Measurements from ENCODE around the gene PSME4.

Gene PSME4

DNA sequence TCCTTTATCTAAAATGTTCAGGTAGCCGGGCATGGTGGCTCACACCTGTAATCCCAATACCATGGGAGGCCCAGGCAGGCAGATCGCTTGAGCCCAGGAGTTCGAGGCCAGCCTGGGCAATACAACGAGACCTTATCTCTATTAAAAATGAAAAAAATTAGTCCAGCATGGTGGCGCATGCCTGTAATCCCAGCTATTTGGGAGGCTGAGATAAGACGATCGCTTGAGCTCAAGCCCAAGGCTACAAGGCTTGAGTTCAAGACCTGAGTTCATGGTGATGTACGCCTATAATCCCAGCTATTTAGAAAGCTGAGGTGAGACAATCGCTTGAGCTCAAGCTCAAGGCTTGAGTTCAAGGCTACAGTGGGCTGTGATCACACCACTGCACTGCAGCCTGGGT, 65.4 kb downstream of the PSME4 start:
- Histone ChIP-seq H2AFZ (ENCODE audit: low read depth, low read length) (no peak overlapping the region), H3K27ac (ENCODE audit: low read length) (no peak overlapping the region), H3K9ac (ENCODE audit: low read depth, low read length) (no peak overlapping the region), H3K36me3 (ENCODE audit: insufficient read depth, low read length) (peaks cover 94% of the 10 kb centered on the region), H3K4me3 (ENCODE audit: low read depth in 1 of 2, low read length in 2 of 2) (no peak overlapping the region), H3K4me2 (ENCODE audit: insufficient read depth, low read length) (no peak overlapping the region), H3K4me1 (ENCODE audit: insufficient read depth, low read length) (no peaks in the 10 kb centered on the region), H3K9me3 (ENCODE audit: insufficient read depth, low read length, severe bottlenecking) (no peaks in the 10 kb centered on the region), H3K79me2 (ENCODE audit: insufficient read depth, low read length) (no peaks in the 10 kb centered on the region), H3K27me3 (ENCODE audit: insufficient read depth, low read length, poor library complexity) (no peaks in the 10 kb centered on the region), H4K20me1 (ENCODE audit: insufficient read depth, low read length) (no peaks in the 10 kb centered on the region)
- DNase-seq (no peak), ATAC-seq (ENCODE audit: insufficient read depth, low read depth) (no peak)
- TF ChIP-seq, protein P1, sequence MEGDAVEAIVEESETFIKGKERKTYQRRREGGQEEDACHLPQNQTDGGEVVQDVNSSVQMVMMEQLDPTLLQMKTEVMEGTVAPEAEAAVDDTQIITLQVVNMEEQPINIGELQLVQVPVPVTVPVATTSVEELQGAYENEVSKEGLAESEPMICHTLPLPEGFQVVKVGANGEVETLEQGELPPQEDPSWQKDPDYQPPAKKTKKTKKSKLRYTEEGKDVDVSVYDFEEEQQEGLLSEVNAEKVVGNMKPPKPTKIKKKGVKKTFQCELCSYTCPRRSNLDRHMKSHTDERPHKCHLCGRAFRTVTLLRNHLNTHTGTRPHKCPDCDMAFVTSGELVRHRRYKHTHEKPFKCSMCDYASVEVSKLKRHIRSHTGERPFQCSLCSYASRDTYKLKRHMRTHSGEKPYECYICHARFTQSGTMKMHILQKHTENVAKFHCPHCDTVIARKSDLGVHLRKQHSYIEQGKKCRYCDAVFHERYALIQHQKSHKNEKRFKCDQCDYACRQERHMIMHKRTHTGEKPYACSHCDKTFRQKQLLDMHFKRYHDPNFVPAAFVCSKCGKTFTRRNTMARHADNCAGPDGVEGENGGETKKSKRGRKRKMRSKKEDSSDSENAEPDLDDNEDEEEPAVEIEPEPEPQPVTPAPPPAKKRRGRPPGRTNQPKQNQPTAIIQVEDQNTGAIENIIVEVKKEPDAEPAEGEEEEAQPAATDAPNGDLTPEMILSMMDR (IDR thresholded peaks at IDR 0.05; ENCODE audit: borderline replicate concordance, extremely low read depth, low read length, poor library complexity, severe bottlenecking) = no peak
- TF ChIP-seq EZH2 (IDR thresholded peaks at IDR 0.05; ENCODE audit: borderline replicate concordance, low read depth, low read length, severe bottlenecking) = no peak

DNA sequence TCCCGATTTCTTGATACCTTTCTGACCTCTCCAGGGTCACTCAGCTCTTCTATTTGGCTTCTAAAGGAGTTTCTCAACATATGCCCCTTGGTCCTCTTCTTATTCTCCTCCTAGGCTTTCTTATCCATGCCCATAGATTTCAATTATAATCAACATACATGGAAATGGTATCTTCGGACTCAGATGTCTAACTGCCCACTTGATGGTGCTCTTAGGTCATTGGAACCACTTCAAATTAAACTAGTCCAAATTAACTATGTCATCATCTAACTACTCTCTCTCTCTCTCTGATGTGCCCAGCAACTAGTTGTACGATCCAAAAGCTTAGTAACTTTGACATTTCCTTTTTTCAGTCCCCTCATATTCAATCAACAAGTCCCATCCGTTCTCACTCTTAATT, 67.8 kb downstream of the PSME4 start:
- H3K4me2 ChIP-seq (ENCODE audit: insufficient read depth, low read length) = no peak overlapping the region
- no peaks in the 10 kb centered on the region for H3K27me3 ChIP-seq (ENCODE audit: insufficient read depth, low read length, poor library complexity)
- no peaks in the 10 kb centered on the region for H4K20me1 ChIP-seq (ENCODE audit: insufficient read depth, low read length)
- no peaks in the 10 kb centered on the region for H3K79me2 ChIP-seq (ENCODE audit: insufficient read depth, low read length)
- no peak overlapping the region for H3K9ac ChIP-seq (ENCODE audit: low read depth, low read length)
- DNase-seq (no peak), ATAC-seq (ENCODE audit: insufficient read depth, low read depth) (no peak)
- H3K4me3 ChIP-seq (ENCODE audit: low read depth in 1 of 2, low read length in 2 of 2) = no peak overlapping the region
- peaks cover 97% of the 10 kb centered on the region for H3K36me3 ChIP-seq (ENCODE audit: insufficient read depth, low read length)
- H2AFZ ChIP-seq (ENCODE audit: low read depth, low read length) = no peak overlapping the region
- H3K4me1 ChIP-seq (ENCODE audit: insufficient read depth, low read length) = no peaks in the 10 kb centered on the region
- no peaks in the 10 kb centered on the region for H3K9me3 ChIP-seq (ENCODE audit: insufficient read depth, low read length, severe bottlenecking)
- TF ChIP-seq, protein P1 (IDR thresholded peaks at IDR 0.05; ENCODE audit: borderline replicate concordance, extremely low read depth, low read length, poor library complexity, severe bottlenecking) = no peak
- no peak for TF ChIP-seq EZH2 (IDR thresholded peaks at IDR 0.05; ENCODE audit: borderline replicate concordance, low read depth, low read length, severe bottlenecking)
- H3K27ac ChIP-seq (ENCODE audit: low read length) = no peak overlapping the region

DNA sequence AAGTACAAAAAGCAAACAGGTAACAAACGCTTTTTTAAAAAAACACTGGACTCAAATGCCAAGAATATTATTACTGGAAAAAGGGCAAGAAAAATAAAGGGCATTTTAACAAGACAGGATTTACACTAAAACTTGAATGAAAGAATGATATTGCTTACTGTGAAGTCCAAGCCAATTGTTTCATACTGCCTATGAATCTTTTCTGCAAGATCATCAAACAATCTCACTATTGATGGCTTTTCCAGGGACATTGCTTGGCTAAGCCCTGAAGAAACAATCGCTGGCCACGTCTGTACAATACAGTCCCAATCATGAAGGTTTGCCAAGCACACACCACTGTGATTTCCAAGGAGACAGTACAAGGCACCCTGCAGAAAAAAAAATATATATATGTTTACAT, 69.6 kb downstream of the PSME4 start:
- Histone ChIP-seq H3K4me3 (ENCODE audit: low read depth in 1 of 2, low read length in 2 of 2) (no peak overlapping the region), H3K9me3 (ENCODE audit: insufficient read depth, low read length, severe bottlenecking) (no peaks in the 10 kb centered on the region), H3K36me3 (ENCODE audit: insufficient read depth, low read length) (peaks cover 96% of the 10 kb centered on the region), H3K9ac (ENCODE audit: low read depth, low read length) (no peak overlapping the region), H3K27ac (ENCODE audit: low read length) (no peak overlapping the region), H3K4me1 (ENCODE audit: insufficient read depth, low read length) (no peaks in the 10 kb centered on the region), H2AFZ (ENCODE audit: low read depth, low read length) (no peak overlapping the region), H3K27me3 (ENCODE audit: insufficient read depth, low read length, poor library complexity) (no peaks in the 10 kb centered on the region), H3K79me2 (ENCODE audit: insufficient read depth, low read length) (no peaks in the 10 kb centered on the region), H4K20me1 (ENCODE audit: insufficient read depth, low read length) (no peaks in the 10 kb centered on the region), H3K4me2 (ENCODE audit: insufficient read depth, low read length) (no peak overlapping the region)
- DNase-seq (no peak), ATAC-seq (ENCODE audit: insufficient read depth, low read depth) (no peak)
- no peak for TF ChIP-seq EZH2 (IDR thresholded peaks at IDR 0.05; ENCODE audit: borderline replicate concordance, low read depth, low read length, severe bottlenecking)
- TF ChIP-seq, protein P1 (IDR thresholded peaks at IDR 0.05; ENCODE audit: borderline replicate concordance, extremely low read depth, low read length, poor library complexity, severe bottlenecking) = no peak

DNA sequence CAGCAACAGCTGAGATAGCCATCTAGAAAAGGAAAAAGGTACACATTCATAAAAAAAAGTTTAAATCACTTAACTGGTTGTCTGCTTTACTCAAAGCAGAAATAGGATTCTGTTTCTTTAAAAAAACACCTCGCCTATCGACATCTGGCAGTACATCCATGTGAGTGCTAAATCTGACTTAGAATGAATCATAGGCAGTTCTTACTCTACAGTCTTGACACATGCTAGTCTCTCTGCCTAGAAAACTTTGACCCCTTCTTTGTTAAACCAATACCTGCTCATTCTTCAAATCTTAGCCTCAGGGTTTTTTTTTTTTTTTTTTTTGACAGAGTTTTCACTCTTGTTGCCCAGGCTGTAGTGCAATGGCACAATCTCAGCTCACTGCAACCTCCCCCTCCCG, 73.9 kb downstream of the PSME4 start:
- Histone ChIP-seq H3K4me2 (ENCODE audit: insufficient read depth, low read length) (no peak overlapping the region), H3K4me3 (ENCODE audit: low read depth in 1 of 2, low read length in 2 of 2) (no peak overlapping the region), H2AFZ (ENCODE audit: low read depth, low read length) (no peak overlapping the region), H3K9me3 (ENCODE audit: insufficient read depth, low read length, severe bottlenecking) (no peaks in the 10 kb centered on the region), H3K36me3 (ENCODE audit: insufficient read depth, low read length) (peaks cover 96% of the 10 kb centered on the region), H3K9ac (ENCODE audit: low read depth, low read length) (no peak overlapping the region), H3K27ac (ENCODE audit: low read length) (no peak overlapping the region), H3K79me2 (ENCODE audit: insufficient read depth, low read length) (no peaks in the 10 kb centered on the region), H3K27me3 (ENCODE audit: insufficient read depth, low read length, poor library complexity) (no peaks in the 10 kb centered on the region), H3K4me1 (ENCODE audit: insufficient read depth, low read length) (no peaks in the 10 kb centered on the region), H4K20me1 (ENCODE audit: insufficient read depth, low read length) (no peaks in the 10 kb centered on the region)
- ATAC-seq (ENCODE audit: insufficient read depth, low read depth) (0 out of 3 replicates have a peak, but pooled peaks have one; percentile 35), DNase-seq (no peak)
- TF ChIP-seq, protein P1 (IDR thresholded peaks at IDR 0.05; ENCODE audit: borderline replicate concordance, extremely low read depth, low read length, poor library complexity, severe bottlenecking) = no peak
- no peak for TF ChIP-seq EZH2 (IDR thresholded peaks at IDR 0.05; ENCODE audit: borderline replicate concordance, low read depth, low read length, severe bottlenecking)

All from DND-41 (cell line).